T-helper 2 cell treated with Interferon-gamma antibody and Interleukin-4, amounts not matched to agents 5 μg/mL and 100 μg/mL, for 36 hours (primary cell): ENCODE results near the gene RNH1.

Experiments used
- DNase-seq: peaks from one replicate; pipeline ENCODE4 v3.0.0; 2021; ENCODE audit warnings: low spot score
- H3K27ac Mint-ChIP-seq: one replicate; pipeline ENCODE4 v1.8.0; 2021; ENCODE audit warnings: mild to moderate bottlenecking, mixed read lengths
- H3K27me3 Mint-ChIP-seq: one replicate; pipeline ENCODE4 v1.8.0; 2021; ENCODE audit warnings: low read depth, mixed read lengths
- H3K36me3 Mint-ChIP-seq: one replicate; pipeline ENCODE4 v1.8.0; 2021; ENCODE audit warnings: low read depth, mixed read lengths
- H3K4me1 Mint-ChIP-seq: one replicate; pipeline ENCODE4 v1.8.0; 2021; ENCODE audit warnings: low read depth, mixed read lengths
- H3K4me3 Mint-ChIP-seq: one replicate; pipeline ENCODE4 v1.8.0; 2022; ENCODE audit warnings: mild to moderate bottlenecking, moderate library complexity, mixed read lengths
- H3K9me3 Mint-ChIP-seq: one replicate; pipeline ENCODE4 v1.8.0; 2021; ENCODE audit warnings: mixed read lengths

Gene RNH1

DNA sequence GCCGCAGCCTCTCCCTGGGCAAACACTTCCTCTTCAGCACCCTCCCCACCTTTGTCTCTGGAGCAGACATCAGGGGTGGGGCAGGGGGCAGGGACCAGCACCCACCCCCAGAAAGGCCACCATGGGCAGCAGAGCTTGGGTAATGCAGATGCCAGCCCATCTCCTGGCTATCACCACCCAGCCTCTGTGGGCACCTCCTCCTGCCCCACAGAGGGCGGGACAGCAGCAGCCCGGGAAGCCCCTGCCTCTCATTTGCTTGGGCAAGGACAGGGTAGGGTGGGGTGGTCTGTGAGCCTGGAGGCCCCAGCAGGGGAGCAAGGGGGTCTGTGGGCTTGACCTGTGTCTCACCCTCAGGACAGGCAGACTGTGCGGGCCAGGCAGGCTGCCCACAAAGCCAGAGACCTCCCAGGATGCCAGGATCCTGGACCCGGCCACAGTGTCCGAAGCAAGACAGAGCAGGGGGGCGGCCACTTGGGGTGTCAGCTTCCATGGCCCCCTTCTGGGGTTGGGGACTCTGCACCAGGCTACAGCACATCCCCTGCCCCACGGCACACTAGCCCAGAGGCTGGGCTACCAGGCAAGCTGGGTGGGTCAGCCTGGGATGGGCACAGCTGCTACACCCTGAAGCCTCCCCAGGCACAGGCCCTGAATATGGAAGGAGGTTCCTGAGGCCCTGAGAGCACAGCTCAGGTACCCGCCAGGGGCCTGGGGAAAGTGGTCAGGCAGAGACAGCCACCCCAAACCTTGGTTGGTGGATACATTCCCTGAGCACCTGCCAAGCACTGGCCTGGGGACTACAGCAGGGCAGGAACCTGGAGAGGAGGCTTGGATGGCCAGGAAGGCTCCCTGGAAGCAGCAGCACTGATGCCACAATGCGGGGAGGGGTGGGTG lies 4.5 kb downstream of the RNH1 start:
- Mint-ChIP-seq H3K27me3 (no peaks in the 10 kb centered on the region), H3K36me3 (peaks cover 21% of the 10 kb centered on the region), H3K4me3 (peak overlapping the region; percentile 5), H3K27ac (peak overlapping the region; percentile 55), H3K4me1 (peaks cover 19% of the 10 kb centered on the region), H3K9me3 (no peaks in the 10 kb centered on the region)
- DNase-seq = no peak

DNA sequence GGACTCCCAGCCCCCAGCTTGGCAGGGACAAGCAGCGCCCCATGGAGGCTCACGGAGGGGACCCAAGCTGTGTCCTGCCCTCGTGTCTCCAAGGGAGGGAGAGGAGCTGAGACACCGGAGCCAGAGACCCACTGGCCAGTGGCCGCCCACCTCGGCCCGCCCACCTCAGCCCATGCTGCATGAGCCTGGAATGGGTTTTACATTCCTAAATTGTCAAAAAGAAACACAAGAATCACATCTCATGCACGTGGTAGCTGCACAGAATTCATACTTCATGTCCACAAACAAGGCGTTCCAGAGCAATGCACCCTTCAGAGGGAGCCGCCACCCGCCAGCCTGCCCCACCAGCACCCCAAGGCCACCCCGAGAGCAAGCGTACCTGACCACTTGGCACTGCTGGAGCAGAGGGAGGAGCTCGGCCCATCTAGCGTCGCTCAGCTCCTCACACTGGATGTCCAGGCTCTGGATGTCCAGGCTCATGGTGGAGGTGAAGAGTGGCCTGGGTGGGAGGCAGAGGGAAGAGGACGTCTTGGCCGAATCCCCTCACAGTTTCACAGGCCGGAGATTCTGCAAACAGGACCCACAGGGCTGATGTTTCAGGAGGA lies 5.3 kb downstream of the RNH1 start:
- peak overlapping the region; percentile 24 for H3K4me3 Mint-ChIP-seq
- peak overlapping the region; percentile 65 for H3K27ac Mint-ChIP-seq
- no peak for DNase-seq
- no peaks in the 10 kb centered on the region for H3K27me3 Mint-ChIP-seq
- H3K9me3 Mint-ChIP-seq = no peaks in the 10 kb centered on the region
- H3K4me1 Mint-ChIP-seq = peaks cover 19% of the 10 kb centered on the region
- peaks cover 28% of the 10 kb centered on the region for H3K36me3 Mint-ChIP-seq

DNA sequence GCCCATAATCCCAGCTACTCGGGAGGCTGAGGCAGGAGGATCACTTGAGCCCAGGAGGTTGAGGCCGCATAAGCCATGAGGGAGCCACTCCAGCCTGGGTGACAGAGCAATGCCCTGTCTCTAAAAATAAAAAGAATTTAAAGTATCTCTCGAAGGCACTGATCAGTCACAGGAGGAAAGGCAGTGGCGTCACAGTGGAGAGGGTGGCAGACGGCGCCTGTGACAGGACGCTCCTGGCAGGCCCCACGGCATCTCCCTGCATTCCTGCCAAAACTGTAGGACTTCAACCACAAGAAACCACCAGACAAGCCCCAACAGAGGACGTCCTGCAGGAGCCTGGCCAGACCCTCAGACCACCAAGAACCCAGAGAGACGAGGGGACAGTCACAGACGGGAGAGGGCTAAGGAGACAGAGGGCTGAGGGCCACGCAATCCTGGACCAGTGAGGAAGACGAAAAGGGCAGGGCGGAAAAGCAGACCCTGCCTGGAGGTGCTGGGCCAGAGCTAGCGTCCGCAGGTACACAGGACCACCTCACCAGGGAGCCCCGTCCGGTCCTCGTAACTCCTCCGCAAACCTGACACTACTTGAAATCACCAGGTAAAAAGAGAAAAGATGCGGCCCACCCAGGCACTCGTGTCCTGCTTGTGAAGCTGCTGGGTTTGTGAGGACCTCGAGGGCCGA lies 5.9 kb downstream of the RNH1 start:
- no peak overlapping the region for H3K27ac Mint-ChIP-seq
- no peaks in the 10 kb centered on the region for H3K9me3 Mint-ChIP-seq
- peaks cover 28% of the 10 kb centered on the region for H3K36me3 Mint-ChIP-seq
- peaks cover 19% of the 10 kb centered on the region for H3K4me1 Mint-ChIP-seq
- no peaks in the 10 kb centered on the region for H3K27me3 Mint-ChIP-seq
- no peak for DNase-seq
- no peak overlapping the region for H3K4me3 Mint-ChIP-seq

DNA sequence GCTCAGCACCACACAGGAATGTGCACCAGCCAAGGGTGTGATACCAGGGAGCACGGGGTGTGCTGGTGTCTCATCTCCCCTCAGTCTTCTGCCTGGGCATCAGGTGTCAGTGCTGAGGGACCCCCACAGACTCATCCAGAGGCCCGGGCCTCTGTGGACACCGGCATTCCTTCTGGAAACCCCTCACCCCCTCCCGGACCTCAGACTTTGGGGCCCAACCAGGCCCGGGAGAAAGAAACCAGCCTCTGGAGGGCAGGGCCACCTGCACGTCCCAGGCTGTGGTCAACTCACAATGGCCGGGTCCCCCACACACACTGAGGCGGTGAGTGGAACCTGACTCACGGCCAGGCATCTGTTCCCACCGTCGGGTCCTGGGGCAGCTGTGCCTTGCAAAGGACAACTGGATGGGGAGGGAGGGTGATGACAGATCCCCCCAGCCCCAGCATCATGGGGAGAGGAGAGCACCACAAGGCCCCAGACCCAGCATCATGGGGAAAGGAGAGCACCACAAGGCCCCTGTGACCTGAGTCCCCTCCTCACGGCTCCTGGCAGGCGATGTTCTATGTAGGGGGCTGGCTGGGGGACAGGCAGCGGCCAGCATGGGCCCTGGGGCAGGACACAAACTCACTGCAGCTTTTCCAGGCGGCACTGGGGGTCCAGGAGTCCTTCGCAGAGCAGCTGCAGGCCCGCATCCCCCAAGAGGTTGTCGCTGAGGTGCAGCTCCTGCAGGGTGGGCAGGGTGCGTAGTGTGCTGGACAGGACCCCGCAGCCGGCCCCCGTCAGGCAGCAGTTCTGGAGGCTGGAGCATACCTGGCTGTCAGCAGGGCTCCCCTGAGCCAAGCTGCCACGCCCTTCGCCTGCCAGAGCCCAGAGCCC lies 7.6 kb downstream of the RNH1 start:
- no peak overlapping the region for H3K4me3 Mint-ChIP-seq
- peaks cover 5% of the 10 kb centered on the region for H3K4me1 Mint-ChIP-seq
- H3K27ac Mint-ChIP-seq = no peak overlapping the region
- no peak for DNase-seq
- peaks cover 30% of the 10 kb centered on the region for H3K36me3 Mint-ChIP-seq
- H3K27me3 Mint-ChIP-seq = no peaks in the 10 kb centered on the region
- no peaks in the 10 kb centered on the region for H3K9me3 Mint-ChIP-seq

DNA sequence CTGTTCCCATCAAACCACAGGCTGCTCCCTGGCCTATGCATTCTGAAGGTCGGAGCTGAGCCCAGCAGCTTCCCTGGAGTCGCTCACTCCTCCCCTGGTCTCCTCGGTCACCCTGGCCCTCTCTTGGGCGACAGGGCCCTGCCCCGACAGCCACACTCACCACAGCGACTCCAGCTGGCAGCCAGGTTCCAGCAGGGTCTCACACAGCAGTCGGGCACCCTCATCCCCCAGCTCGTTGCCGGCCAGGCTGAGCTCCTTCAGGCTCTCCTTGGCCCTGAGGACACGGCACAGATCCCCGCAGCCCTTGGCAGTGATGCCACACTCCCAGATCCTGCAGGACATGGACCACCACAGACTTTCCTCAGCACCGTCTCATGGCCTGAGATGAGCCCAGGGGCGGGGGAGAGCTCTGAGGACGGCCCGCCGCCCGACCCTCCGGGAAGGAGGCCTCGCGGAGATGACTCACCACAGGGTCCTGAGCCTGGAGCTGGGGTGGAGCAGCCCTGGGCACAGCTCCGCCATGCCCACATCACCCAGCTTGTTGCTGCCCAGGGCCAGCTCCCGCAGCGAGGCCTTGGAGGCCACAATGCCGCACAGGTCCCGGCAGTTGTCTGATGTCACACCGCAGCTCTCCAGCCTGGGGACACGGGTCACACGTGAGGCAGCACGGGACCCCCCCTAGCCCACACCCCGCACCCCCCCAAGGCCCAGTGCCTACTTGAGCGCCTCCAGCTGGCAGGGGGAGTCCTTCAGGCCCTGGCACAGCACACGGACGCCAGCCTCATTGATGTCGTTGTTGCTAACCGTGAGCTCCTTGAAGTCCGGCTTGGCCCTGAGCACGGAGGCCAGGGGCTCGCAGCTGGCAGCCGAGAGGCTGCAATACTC lies 8.5 kb downstream of the RNH1 start:
- Mint-ChIP-seq H3K36me3 (peaks cover 30% of the 10 kb centered on the region), H3K4me3 (no peak overlapping the region), H3K9me3 (no peaks in the 10 kb centered on the region), H3K27me3 (no peaks in the 10 kb centered on the region), H3K4me1 (peaks cover 2% of the 10 kb centered on the region), H3K27ac (no peak overlapping the region)
- no peak for DNase-seq

DNA sequence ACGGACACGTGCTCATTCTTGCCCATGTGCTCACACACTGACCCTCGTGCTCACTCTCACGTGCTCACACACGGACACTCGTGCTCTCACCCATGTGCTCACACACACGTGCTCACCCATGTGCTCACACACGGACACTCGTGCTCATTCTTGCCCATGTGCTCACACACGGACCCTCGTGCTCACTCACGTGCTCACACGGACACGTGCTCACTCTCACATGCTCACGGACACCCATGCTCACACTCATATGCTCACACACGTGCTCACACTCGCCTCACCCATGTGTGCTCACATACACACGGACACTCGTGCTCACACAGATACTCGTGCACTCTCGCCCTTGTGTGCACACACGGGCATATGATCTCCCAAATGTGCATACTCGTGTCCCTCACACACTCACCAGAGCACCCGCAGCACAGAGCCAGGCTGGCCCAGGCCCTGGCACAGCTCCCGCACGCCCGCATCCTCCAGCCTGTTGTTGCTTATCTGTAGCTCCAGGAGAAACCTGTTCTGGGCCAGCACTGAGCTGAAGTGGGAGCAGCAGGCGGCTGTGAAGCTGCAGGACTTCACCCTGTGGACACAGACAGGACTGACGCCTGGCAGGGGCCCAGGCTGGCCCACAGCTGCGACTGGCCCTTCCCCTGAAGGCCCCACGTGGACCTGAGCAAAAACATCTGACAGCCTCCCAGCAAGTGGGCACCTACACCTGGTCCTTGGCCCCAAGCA lies 9.3 kb downstream of the RNH1 start:
- no peaks in the 10 kb centered on the region for H3K4me1 Mint-ChIP-seq
- H3K9me3 Mint-ChIP-seq = no peaks in the 10 kb centered on the region
- H3K27ac Mint-ChIP-seq = no peak overlapping the region
- H3K36me3 Mint-ChIP-seq = peaks cover 30% of the 10 kb centered on the region
- DNase-seq = no peak
- H3K4me3 Mint-ChIP-seq = no peak overlapping the region
- no peaks in the 10 kb centered on the region for H3K27me3 Mint-ChIP-seq

DNA sequence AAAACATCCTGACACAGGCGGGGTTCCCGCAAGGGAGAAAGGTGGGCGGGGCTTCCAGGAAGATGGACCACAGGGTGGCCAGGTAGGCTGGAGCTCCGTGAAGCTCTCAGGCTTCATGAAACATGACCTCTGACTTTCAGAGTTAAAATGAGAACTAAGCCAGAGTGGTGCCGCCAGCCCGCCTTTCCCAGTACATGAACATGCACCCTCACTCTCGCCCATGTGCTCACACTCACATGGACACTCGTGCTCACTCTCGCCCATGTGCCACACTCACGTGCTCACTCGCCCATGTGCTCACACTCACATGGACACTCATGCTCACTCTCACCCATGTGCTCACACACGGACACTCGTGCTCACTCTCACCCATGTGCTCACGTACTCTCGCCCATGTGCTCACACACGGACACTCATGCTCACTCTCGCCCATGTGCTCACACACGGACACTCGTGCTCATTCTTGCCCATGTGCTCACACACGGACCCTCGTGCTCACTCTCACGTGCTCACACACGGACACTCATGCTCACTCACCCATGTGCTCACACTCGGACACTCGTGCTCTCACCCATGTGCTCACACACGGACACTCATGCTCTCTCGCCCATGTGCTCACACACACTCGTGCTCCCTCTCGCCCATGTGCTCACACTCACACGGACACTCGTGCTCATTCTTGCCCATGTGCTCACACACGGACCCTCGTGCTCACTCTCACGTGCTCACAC lies 10.0 kb downstream of the RNH1 start:
- Mint-ChIP-seq H3K9me3 (no peaks in the 10 kb centered on the region), H3K36me3 (peaks cover 30% of the 10 kb centered on the region), H3K27ac (no peak overlapping the region), H3K4me1 (no peaks in the 10 kb centered on the region), H3K27me3 (no peaks in the 10 kb centered on the region), H3K4me3 (no peak overlapping the region)
- no peak for DNase-seq

DNA sequence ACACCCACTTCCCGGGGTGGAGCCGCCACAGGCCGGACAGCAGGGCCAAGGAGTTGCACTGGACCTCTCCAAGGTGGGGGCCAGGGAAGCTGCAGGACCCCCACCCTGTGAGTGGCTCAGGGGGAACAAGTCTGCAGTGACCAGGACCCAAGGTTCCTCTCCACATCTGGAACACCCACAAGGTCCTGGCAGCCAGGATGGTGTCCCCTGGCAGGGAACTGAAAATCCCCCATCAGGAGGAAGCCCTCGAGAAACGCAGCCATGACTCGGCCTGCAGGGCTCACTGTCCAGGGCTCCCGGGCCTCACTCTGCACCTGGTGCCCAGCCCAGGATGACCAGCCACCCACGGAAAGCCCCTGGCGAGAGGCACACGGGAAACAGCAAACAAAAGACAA lies 11.5 kb downstream of the RNH1 start:
- Mint-ChIP-seq H3K27ac (peak overlapping the region; percentile 11), H3K36me3 (peaks cover 24% of the 10 kb centered on the region), H3K4me3 (no peak overlapping the region), H3K27me3 (no peaks in the 10 kb centered on the region), H3K4me1 (no peaks in the 10 kb centered on the region), H3K9me3 (no peaks in the 10 kb centered on the region)
- DNase-seq = no peak

DNA sequence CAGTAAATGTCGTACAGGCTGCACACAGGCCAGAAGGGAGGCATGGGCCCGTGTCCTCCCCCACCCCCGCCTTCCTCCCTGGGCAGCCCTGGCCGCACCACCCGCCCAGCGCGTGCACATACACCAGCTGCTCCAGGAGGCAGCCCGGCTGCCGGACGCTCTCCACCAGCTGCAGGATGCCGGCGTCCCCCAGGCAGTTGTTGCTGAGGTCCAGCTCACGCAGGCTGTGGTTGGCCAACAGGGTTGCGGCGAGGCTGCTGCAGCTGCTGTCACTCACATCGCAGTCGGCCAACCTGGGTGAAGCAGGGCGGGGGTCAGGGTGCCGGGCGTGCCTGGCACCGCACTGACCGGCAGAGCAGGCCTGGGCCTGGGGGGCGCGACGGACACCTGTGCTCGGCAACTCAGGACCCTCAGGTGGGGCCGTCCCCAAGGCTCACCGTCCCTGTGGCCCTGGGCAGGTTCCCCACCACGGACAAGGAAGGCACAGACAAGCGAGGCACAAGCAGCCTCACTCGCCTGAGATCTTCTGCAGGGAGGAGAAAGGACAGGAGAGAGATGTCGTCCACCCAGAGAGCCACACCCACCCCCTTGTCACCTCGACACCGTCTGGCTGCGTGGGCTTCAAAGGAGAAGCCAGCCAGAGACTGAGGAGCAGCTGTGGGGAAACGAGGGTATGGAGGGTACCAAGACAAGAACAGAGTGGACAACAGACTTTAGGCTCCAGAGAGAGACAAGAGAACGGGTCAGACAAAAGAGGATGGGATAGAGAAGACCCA lies 12.1 kb downstream of the RNH1 start:
- Mint-ChIP-seq H3K9me3 (no peaks in the 10 kb centered on the region), H3K36me3 (peaks cover 22% of the 10 kb centered on the region), H3K27me3 (no peaks in the 10 kb centered on the region), H3K4me1 (no peaks in the 10 kb centered on the region), H3K4me3 (no peak overlapping the region), H3K27ac (no peak overlapping the region)
- no peak for DNase-seq

DNA sequence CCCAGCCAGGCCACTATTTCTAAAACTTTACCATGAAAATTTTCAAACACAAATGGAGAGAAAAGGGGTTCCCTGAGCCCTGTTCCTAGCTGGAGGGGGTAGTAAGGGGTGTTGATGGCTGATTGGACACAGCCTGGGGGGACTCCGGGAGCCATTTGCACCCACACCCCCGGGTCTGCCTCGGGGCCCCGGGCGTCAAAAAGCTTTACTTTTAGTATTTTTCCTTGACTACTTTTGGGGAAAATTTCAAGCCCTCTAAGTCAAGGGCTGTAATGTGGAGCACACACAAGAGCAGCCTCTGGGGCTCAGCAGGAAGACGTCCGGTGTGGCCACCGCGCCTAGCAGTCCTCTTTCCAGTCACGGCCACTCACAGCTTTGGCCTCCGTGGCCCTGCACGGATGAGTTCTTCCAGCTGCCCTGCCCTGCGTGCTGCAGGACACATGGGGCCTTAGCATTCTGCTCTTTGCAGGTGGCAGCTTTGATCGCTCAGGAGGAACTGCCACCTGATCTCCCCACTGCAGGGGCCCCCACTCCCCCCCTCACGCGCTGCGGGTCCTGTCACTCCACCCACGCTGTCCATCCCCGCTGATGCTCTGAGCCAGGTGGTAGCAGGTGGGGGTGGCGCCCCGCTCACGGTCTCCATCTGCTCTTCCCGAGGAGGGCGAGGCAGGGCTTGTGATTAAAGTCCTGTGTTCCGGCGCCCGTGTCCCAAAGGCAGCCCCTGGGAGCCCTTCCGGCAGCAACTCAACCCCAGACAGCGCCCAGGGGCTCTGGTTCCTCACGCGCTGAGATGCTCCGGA lies 14.4 kb downstream of the RNH1 start:
- no peak overlapping the region for H3K4me3 Mint-ChIP-seq
- H3K27ac Mint-ChIP-seq = no peak overlapping the region
- H3K4me1 Mint-ChIP-seq = no peaks in the 10 kb centered on the region
- no peaks in the 10 kb centered on the region for H3K9me3 Mint-ChIP-seq
- no peak for DNase-seq
- no peaks in the 10 kb centered on the region for H3K27me3 Mint-ChIP-seq
- H3K36me3 Mint-ChIP-seq = peaks cover 16% of the 10 kb centered on the region

DNA sequence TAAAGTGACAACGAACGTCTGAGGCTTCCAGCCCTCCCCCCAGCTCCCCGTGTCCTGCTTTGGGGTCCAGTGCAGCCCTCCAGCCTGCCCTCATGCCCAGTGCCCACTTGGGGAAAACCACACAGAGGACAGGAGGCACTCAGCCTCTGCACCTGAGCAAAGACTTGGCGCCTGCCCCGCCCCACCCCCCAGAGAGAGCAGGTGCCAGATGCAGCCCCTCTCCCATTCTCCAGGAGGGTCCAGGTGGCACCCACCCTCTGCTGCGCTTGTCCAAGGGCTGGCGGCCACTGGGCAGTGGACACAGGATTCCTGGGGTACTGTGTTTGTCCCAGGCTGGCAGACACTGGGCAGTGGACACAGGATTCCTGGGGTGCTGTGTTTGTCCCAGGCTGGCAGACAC lies 15.7 kb downstream of the RNH1 start:
- Mint-ChIP-seq H3K9me3 (no peaks in the 10 kb centered on the region), H3K4me1 (no peaks in the 10 kb centered on the region), H3K27ac (no peak overlapping the region), H3K36me3 (peaks cover 7% of the 10 kb centered on the region), H3K27me3 (no peaks in the 10 kb centered on the region), H3K4me3 (no peak overlapping the region)
- no peak for DNase-seq
